ENCODE results near the gene CCN6.
"Not testable (repeated sequence)": the region's sequence is repeated elsewhere in the genome, so short reads cannot be mapped to it uniquely, and the experiment has no call there.

The CCN6 gene

DNA sequence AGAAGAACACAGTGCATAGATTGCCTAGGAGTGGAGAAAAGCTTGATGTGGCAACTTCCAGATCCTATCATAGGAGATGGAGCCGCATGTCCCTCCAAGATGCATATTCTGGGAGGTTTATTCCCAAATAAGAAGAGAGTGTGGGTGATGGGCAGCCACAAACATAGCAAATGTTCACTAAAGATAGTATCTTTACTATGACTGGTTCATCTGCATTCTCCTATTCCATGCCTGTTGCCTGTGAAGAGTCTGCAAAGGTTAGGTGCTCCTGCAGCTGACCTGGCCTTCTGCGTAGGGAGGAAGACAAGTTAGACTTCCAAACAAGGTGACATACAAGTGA is 14.5 kb upstream of the CCN6 start:
- Histone ChIP-seq H3K9ac (ENCODE audit: low read length in 2 of 2) (no peak overlapping the region), H3K36me3 (ENCODE audit: control insufficient read depth in 2 of 2, insufficient read depth in 2 of 2, low read length in 2 of 2) (no peaks in the 10 kb centered on the region), H3K27ac (ENCODE audit: low read length) (no peak overlapping the region), H3K9me3 (ENCODE audit: control insufficient read depth in 2 of 2, low read length in 2 of 2) (no peaks in the 10 kb centered on the region), H3K27me3 (ENCODE audit: control insufficient read depth in 1 of 2, insufficient read depth in 2 of 2, low read length in 2 of 2) (no peaks in the 10 kb centered on the region), H3K4me1 (ENCODE audit: control insufficient read depth, insufficient read depth, low read length) (peaks cover 26% of the 10 kb centered on the region), H3K4me3 (ENCODE audit: low read length in 2 of 2) (no peak overlapping the region)

DNA sequence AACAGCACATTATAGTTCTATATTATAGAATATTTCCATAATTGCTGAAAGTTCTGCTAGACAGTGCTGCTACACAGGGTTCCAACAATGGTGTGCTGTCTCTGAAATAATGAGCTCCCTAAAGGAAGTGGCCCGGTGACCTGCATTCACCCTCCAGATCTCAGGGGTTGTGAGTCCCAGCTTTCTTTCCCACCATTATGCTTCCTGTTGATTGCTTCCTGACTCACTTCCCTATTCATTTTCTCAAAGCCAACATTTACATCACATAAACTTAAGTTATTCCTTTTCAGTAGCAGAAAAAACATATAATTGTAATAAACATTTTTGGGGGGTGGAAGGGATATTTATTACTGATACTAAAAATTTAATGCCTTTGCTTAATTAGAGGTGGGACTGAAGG is 12.9 kb upstream of the CCN6 start:
- H3K4me1 ChIP-seq (ENCODE audit: control insufficient read depth, insufficient read depth, low read length): peaks cover 38% of the 10 kb centered on the region
- no peaks in the 10 kb centered on the region for H3K9me3 ChIP-seq (ENCODE audit: control insufficient read depth in 2 of 2, low read length in 2 of 2)
- no peaks in the 10 kb centered on the region for H3K36me3 ChIP-seq (ENCODE audit: control insufficient read depth in 2 of 2, insufficient read depth in 2 of 2, low read length in 2 of 2)
- H3K9ac ChIP-seq (ENCODE audit: low read length in 2 of 2): no peak overlapping the region
- H3K27me3 ChIP-seq (ENCODE audit: control insufficient read depth in 1 of 2, insufficient read depth in 2 of 2, low read length in 2 of 2): no peaks in the 10 kb centered on the region
- H3K4me3 ChIP-seq (ENCODE audit: low read length in 2 of 2): no peak overlapping the region
- no peak overlapping the region for H3K27ac ChIP-seq (ENCODE audit: low read length)

DNA sequence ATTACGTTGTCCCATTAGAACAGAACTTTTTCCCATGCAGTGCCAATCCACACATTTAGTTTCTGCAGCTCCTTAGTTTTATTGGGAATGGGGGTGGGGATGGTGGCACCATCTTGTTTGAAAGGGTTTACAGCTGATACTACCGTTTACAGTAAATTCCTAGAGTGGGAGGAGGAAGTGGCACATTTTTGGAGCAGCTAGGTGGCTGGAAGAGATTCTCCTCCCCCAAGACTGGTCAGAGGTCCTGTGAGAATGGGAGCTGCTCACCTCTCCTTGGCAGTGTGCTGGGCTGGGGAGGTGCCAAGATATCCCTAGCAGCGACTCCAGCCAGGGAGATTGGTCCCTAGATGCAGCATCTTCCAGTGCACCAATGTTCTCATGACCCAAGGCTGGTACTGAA is 12.4 kb upstream of the CCN6 start:
- H3K36me3 ChIP-seq (ENCODE audit: control insufficient read depth in 2 of 2, insufficient read depth in 2 of 2, low read length in 2 of 2): no peaks in the 10 kb centered on the region
- no peaks in the 10 kb centered on the region for H3K27me3 ChIP-seq (ENCODE audit: control insufficient read depth in 1 of 2, insufficient read depth in 2 of 2, low read length in 2 of 2)
- no peaks in the 10 kb centered on the region for H3K9me3 ChIP-seq (ENCODE audit: control insufficient read depth in 2 of 2, low read length in 2 of 2)
- H3K4me1 ChIP-seq (ENCODE audit: control insufficient read depth, insufficient read depth, low read length): peaks cover 38% of the 10 kb centered on the region
- H3K27ac ChIP-seq (ENCODE audit: low read length): no peak overlapping the region
- no peak overlapping the region for H3K4me3 ChIP-seq (ENCODE audit: low read length in 2 of 2)
- no peak overlapping the region for H3K9ac ChIP-seq (ENCODE audit: low read length in 2 of 2)

DNA sequence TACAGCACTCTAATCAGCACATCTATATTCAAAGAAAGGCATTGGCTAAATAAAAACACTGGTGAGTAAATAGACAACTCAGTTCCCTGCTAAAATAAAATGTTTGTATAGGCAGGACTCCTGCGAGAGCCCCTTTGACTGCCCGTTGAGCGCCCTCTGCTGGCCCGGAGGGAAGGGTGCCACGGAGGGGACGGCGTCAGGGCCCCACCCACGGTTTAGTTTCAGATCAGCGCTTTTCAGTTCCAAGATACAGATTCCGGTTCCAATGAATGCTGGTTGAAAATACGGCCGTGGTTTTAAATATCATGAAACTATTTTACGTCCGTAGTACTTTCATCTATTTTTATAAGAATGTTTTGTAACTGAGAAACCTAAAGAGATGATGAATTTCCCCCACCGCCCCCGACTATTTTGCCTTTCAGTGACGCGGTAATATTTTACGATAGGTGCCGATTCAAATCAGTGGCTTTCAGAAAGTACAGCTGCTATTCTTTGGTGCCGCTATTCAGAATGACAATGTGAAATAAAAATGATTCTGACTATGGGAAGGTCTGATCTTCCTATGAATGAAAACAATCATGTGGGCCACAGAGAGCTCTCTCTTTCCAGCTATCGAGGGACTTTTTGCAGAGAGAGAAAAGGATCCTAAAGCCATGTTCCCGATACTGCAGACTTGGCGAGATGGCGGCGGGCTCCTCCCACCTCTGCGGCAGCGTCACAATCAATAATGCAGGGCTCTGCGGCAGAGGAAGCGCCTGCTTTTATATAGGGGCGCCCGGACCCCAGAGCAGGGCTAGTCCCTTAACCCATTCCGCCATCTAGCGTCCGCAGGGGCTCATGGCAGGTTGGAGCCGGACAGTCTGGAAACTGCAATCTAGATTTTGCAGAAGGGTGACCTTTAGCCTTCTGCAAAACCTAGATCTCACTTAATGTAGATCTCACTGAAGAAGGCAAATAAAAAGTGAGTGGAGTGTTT is 10.6 kb upstream of the CCN6 start:
- peak overlapping the region; percentile 81 to 86 for H3K9ac ChIP-seq (ENCODE audit: low read length in 2 of 2)
- H3K27ac ChIP-seq (ENCODE audit: low read length): peak overlapping the region; percentile 85
- H3K4me3 ChIP-seq (ENCODE audit: low read length in 2 of 2): peak overlapping the region; percentile 81 to 82
- H3K4me1 ChIP-seq (ENCODE audit: control insufficient read depth, insufficient read depth, low read length): peaks cover 29% of the 10 kb centered on the region
- no peaks in the 10 kb centered on the region for H3K27me3 ChIP-seq (ENCODE audit: control insufficient read depth in 1 of 2, insufficient read depth in 2 of 2, low read length in 2 of 2)
- no peaks in the 10 kb centered on the region for H3K9me3 ChIP-seq (ENCODE audit: control insufficient read depth in 2 of 2, low read length in 2 of 2)
- H3K36me3 ChIP-seq (ENCODE audit: control insufficient read depth in 2 of 2, insufficient read depth in 2 of 2, low read length in 2 of 2): no peaks in the 10 kb centered on the region

DNA sequence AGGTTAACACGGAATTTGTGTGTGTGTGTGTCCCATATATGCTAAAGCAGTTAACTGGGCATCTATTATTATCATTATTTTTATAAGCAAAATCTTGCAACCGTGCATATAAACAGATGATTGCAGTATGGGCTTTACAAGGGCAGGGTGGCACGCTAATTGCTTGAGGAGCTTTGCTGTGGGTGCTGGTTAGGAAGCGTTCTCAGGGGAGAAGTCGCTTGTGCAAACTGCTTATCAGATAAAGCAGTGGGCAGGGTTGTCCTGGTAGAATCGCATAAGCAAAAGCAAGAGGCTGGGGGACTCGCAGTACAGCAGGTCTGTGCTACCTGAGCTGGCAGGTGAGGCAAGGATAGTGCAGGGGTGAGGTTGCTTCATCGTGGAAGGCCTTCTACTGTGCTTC is 9.7 kb upstream of the CCN6 start:
- no peak overlapping the region for H3K9ac ChIP-seq (ENCODE audit: low read length in 2 of 2)
- peaks cover 23% of the 10 kb centered on the region for H3K4me1 ChIP-seq (ENCODE audit: control insufficient read depth, insufficient read depth, low read length)
- no peaks in the 10 kb centered on the region for H3K27me3 ChIP-seq (ENCODE audit: control insufficient read depth in 1 of 2, insufficient read depth in 2 of 2, low read length in 2 of 2)
- H3K36me3 ChIP-seq (ENCODE audit: control insufficient read depth in 2 of 2, insufficient read depth in 2 of 2, low read length in 2 of 2): no peaks in the 10 kb centered on the region
- H3K27ac ChIP-seq (ENCODE audit: low read length): peak overlapping the region; percentile 85
- no peak overlapping the region for H3K4me3 ChIP-seq (ENCODE audit: low read length in 2 of 2)
- no peaks in the 10 kb centered on the region for H3K9me3 ChIP-seq (ENCODE audit: control insufficient read depth in 2 of 2, low read length in 2 of 2)

DNA sequence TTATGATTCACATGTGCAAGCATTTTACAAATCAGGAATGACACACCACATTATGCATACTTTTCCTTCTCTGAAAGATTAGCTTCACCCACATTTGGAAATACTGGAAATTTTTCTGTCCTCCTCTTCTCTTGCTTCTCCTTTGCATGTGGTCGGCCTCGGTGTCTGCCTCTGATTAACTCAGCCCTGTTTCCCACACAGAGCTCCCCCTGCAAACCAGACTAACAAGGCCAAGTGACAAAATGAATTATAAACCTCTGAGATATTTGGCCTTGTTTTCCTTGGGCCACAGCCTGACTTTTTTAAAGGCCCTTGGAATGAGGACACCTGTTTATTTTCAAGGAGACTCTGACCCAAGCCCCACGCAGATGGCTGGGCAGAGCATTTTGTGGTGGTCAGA is 9.0 kb upstream of the CCN6 start:
- no peaks in the 10 kb centered on the region for H3K9me3 ChIP-seq (ENCODE audit: control insufficient read depth in 2 of 2, low read length in 2 of 2)
- H3K4me3 ChIP-seq (ENCODE audit: low read length in 2 of 2): no peak overlapping the region
- H3K9ac ChIP-seq (ENCODE audit: low read length in 2 of 2): peak overlapping the region in 1 of 2 donors; percentile 21
- no peaks in the 10 kb centered on the region for H3K27me3 ChIP-seq (ENCODE audit: control insufficient read depth in 1 of 2, insufficient read depth in 2 of 2, low read length in 2 of 2)
- H3K4me1 ChIP-seq (ENCODE audit: control insufficient read depth, insufficient read depth, low read length): peaks cover 23% of the 10 kb centered on the region
- H3K27ac ChIP-seq (ENCODE audit: low read length): peak overlapping the region; percentile 85
- H3K36me3 ChIP-seq (ENCODE audit: control insufficient read depth in 2 of 2, insufficient read depth in 2 of 2, low read length in 2 of 2): no peaks in the 10 kb centered on the region

DNA sequence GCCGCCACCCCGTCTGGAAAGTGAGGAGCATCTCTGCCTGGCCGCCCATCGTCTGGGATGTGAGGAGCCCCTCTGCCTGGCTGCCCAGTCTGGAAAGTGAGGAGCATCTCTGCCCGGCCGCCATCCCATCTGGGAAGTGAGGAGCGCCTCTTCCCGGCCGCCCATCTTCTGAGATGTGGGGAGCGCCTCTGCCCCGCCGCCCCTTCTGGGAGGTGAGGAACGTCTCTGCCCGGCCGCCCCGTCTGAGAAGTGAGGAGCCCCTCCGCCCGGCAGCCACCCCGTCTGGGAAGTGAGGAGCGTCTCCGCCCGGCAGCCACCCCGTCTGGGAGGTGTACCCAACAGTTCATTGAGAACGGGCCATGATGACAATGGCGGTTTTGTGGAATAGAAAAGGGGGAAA is 6.4 kb upstream of the CCN6 start:
- H3K9me3 ChIP-seq (ENCODE audit: control insufficient read depth in 2 of 2, low read length in 2 of 2); H3K27me3 ChIP-seq (ENCODE audit: control insufficient read depth in 1 of 2, insufficient read depth in 2 of 2, low read length in 2 of 2); H3K27ac ChIP-seq (ENCODE audit: low read length); H3K9ac ChIP-seq (ENCODE audit: low read length in 2 of 2); H3K36me3 ChIP-seq (ENCODE audit: control insufficient read depth in 2 of 2, insufficient read depth in 2 of 2, low read length in 2 of 2); H3K4me3 ChIP-seq (ENCODE audit: low read length in 2 of 2): not testable (repeated sequence)
- H3K4me1 ChIP-seq (ENCODE audit: control insufficient read depth, insufficient read depth, low read length): peaks cover 21% of the 10 kb centered on the region

DNA sequence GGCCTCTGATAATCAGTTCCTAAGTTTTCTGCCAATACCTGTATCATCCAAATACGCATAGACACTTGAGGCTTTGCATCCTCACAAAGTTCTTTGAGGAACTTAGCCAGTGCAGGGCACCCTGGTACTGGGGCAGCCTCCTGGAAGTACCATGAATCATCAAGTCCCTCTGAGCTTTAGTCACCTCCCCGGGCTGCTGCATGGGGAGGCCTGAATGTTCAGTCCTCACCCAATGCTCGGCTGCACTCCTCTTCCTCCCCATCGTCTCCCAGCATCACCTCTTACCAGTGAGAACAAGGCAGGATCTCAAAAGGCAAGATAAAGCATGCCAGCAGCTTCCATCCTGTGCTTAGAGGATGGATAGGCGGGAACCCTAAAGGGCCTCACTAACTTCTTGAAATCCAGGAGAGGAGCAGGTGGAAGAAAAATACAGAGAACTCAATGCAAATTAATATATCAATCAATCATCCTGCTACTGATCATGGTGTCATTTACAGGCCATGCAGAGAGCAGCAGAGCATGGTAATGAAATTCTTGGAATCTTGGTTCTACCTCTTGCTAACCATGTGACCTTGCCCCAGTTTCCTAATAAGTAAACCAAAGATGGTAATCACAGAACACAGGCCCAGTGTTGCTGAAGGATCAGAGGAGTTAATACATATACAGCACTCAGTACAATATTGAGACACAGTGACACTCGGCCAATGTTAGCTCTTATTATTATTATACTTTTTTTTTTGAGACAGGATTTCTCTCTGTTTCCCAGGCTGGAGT is 4.7 kb upstream of the CCN6 start:
- H3K9ac ChIP-seq (ENCODE audit: low read length in 2 of 2): no peak overlapping the region
- no peaks in the 10 kb centered on the region for H3K36me3 ChIP-seq (ENCODE audit: control insufficient read depth in 2 of 2, insufficient read depth in 2 of 2, low read length in 2 of 2)
- peaks cover 18% of the 10 kb centered on the region for H3K4me1 ChIP-seq (ENCODE audit: control insufficient read depth, insufficient read depth, low read length)
- H3K4me3 ChIP-seq (ENCODE audit: low read length in 2 of 2): no peak overlapping the region
- H3K9me3 ChIP-seq (ENCODE audit: control insufficient read depth in 2 of 2, low read length in 2 of 2): peaks cover 0 to 3% of the 10 kb centered on the region in 2 donors
- no peaks in the 10 kb centered on the region for H3K27me3 ChIP-seq (ENCODE audit: control insufficient read depth in 1 of 2, insufficient read depth in 2 of 2, low read length in 2 of 2)
- H3K27ac ChIP-seq (ENCODE audit: low read length): no peak overlapping the region

DNA sequence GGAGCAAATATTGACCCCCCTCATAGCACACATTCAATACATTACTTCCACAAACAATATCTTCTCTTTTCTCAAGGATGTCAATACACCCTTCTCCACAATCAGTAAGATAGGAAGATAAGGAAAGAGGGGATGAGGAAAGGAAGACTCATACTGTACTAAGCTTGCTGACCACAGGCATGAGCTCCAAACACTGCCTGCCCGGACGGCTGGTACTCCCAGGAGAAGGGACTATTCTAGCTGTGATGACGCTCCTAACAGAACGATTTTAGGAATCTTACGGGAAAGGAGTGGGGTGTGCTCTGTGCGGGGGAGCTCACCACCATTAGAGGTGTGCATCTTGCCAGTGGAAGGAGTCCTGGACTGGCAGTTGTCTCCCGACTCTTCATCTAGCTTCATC is 3.9 kb upstream of the CCN6 start:
- H3K27me3 ChIP-seq (ENCODE audit: control insufficient read depth in 1 of 2, insufficient read depth in 2 of 2, low read length in 2 of 2): no peaks in the 10 kb centered on the region
- peaks cover 0 to 3% of the 10 kb centered on the region in 2 donors for H3K9me3 ChIP-seq (ENCODE audit: control insufficient read depth in 2 of 2, low read length in 2 of 2)
- no peaks in the 10 kb centered on the region for H3K36me3 ChIP-seq (ENCODE audit: control insufficient read depth in 2 of 2, insufficient read depth in 2 of 2, low read length in 2 of 2)
- no peak overlapping the region for H3K27ac ChIP-seq (ENCODE audit: low read length)
- peaks cover 17% of the 10 kb centered on the region for H3K4me1 ChIP-seq (ENCODE audit: control insufficient read depth, insufficient read depth, low read length)
- H3K4me3 ChIP-seq (ENCODE audit: low read length in 2 of 2): no peak overlapping the region
- no peak overlapping the region for H3K9ac ChIP-seq (ENCODE audit: low read length in 2 of 2)

DNA sequence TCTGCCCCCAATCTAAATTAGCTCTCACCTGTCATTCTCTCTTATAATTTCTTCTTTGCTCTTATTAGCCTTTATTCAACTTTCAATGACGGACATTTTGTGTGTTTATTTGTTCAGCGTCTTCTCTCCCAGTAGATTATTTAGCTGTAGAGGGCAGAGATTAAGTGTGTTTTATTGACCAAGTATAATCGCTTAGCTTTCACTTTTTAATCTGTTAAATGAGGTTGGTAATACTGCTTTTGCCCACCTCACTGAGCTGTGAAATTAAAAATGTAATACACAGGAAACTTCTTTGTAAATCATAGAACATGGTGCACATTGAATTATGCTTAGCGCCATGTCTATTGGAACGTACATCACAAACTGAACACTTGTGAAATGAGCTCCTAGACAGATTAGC is 3.5 kb upstream of the CCN6 start:
- no peaks in the 10 kb centered on the region for H3K36me3 ChIP-seq (ENCODE audit: control insufficient read depth in 2 of 2, insufficient read depth in 2 of 2, low read length in 2 of 2)
- H3K4me3 ChIP-seq (ENCODE audit: low read length in 2 of 2): no peak overlapping the region
- peaks cover 0 to 3% of the 10 kb centered on the region in 2 donors for H3K9me3 ChIP-seq (ENCODE audit: control insufficient read depth in 2 of 2, low read length in 2 of 2)
- no peak overlapping the region for H3K9ac ChIP-seq (ENCODE audit: low read length in 2 of 2)
- H3K4me1 ChIP-seq (ENCODE audit: control insufficient read depth, insufficient read depth, low read length): peaks cover 17% of the 10 kb centered on the region
- H3K27ac ChIP-seq (ENCODE audit: low read length): no peak overlapping the region
- H3K27me3 ChIP-seq (ENCODE audit: control insufficient read depth in 1 of 2, insufficient read depth in 2 of 2, low read length in 2 of 2): no peaks in the 10 kb centered on the region

All from stomach smooth muscle (tissue), 2 donors.